IPS DF 4.7 (cell line): Measurements from ENCODE around the gene HTR4.

Experiments used
- DNase-seq: peaks from one replicate; pipeline ENCODE4 v3.0.0-alpha.2; 2013; ENCODE audit warnings: low spot score; ENCODE audit errors: extremely low read depth

Gene HTR4

DNA sequence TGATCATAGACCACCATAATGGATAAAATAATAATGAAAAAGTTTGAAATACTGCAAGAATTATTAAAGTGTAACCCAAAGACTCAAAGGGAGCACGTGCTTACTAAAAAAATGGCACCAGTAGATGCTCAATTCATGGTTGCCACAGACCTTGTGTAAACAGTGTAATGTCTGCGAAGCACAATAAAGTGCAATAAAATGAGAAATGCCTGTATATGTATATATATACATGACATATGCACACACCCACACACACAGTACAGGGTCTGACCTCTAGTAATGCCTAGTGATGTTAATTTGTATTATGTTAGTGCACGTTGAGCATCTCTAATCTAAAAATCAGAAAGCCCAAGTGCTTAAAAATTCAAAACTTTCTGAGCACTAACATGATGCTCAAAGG, 218.3 kb downstream of the HTR4 start:
- no peak for DNase-seq

DNA sequence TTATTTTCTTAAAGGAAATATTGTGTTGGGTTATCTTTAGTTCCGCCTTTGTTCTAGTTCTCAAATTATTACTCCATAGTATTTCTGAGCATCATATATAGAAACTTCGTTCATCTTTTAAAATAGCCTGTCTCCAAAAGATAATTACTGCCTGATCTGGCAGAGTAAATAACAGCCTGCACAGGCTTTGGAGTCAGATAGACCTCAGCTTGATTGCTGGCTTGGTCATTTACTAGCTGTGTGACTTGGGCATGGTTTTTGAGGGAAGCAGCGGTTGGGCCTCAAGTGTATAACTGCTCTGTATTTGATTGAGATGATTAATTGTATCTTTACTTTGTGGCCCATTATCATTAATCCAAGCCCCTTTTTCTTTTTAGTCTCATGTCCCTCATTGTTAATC, 220.5 kb downstream of the HTR4 start:
- no peak for DNase-seq
